Eye (tissue), 1 donor: Measurements from ENCODE around the gene OR6J1.
"Not testable (repeated sequence)": the region's sequence is repeated elsewhere in the genome, so short reads cannot be mapped to it uniquely, and the experiment has no call there.

Source experiments
- DNase-seq: peaks from one replicate; pipeline ENCODE4 v3.0.0-alpha.2; 2015

The OR6J1 gene

DNA sequence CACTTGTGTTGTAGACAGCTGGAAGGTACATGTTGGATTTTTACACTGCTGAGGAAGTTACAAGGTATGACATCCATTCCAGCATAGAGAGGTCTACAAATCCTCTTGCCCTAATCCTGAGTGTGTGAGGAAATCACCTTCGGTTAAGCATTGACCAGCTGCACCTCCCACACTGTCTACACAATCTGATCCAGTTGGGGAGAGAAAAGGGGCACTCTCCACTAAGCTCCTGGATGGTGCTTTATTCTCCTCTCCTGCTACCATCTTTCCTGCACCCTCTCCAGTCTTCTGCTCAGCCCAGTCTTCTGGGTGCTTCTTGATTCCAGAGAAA, at the start of gene OR6J1:
Gene OR6J1, minus strand, starts transcription at position 48 of the 331 bp plus-strand sequence. CDS start 9,541 bp downstream, outside the sequence.
- DNase-seq, result no peak

DNA sequence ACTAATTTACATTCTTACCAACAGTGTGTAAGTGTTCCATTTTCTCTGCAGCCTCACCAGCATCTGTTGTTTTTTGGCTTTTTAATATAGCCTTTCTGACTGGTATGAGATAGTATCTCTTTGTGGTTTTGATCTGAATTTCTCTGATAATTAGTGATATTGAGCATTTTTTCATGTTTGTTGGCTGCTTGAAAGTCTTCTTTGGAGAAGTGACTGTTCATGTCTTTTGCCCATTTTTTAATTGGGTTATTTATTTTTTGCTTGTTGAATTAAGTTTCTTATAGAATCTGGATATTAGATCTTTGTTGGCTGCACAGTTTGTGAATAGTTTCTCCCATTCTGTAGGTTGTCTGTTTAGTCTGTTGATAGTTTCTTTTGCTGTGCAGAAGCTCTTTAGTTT, 48.0 kb upstream of the OR6J1 start:
- no peak for DNase-seq

DNA sequence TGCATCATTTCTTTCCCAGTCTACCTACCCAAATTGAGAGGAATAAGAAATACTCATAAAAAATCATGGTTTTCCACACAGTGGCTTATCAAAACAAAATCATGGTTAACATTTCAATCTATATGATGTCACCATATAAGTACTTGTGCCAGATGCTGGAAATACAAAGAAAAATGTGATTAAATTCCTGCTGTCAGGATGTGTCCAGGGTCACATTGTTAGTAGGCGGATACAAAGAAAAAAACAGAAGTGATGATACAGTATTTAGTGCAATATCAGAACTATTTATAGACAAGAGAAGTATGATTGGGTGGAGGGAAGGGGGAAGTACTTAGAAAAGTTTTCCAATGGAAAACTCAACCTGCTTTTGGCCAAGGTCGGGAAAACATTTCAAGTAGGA, 47.0 kb upstream of the OR6J1 start:
- DNase-seq, result peak; percentile 6

DNA sequence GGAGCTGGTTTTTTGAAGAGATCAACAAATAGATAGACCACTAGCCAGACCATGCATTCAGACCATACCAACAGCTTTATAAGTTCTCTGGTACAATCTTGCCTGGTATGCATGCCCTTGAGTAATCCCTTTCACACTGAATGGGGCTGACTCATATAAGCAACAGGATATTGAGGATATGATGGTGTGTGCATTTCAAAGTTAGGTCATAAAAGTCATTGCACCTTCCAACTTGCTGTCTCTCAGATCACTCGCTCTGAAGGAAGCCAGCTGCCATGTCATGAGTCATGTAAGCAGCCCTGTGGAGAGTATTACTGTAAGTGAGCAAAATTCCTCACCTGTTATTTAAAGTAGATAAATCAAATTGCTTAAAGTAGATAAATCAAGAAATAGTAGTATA, 45.0 kb upstream of the OR6J1 start:
- DNase-seq, result peak; percentile 4

DNA sequence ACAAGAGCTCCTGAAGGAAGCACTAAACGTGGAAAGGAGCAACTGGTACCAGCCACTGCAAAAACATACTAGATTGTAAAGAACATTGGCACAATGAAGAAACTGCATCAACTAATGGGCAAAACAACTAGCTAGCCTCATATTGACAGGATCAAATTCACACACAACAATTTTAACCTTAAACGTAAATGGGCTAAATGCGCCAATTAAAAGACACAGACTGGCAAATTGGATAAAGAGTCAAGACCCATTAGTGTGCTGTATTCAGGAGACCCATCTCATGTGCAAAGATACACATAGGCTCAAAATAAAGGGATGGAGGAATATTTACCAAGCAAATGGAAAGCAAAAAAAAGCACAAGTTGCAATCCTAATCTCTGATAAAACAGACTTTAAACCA, 43.8 kb upstream of the OR6J1 start:
- not testable (repeated sequence) for DNase-seq

DNA sequence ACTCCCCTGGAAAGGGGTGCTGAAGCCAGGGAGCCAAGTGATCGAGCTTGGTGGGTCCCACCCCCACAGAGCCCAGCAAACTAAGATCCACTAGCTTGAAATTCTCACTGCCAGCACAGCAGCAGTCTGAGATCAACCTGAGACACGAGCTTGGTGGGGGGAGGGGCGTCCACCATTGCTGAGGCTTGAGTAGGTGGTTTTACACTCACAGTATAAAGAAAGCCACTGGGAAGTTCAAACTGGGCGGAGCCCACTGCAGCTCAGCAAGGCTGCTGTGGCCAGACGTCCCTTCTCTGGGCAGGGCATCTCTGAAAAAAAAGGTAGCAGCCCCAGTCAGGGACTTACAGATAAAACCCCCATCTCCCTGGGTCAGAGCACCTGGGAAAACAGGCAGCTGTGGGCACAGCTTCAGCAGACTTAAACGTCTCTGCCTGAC, 42.0 kb upstream of the OR6J1 start:
- DNase-seq, result not testable (repeated sequence)

DNA sequence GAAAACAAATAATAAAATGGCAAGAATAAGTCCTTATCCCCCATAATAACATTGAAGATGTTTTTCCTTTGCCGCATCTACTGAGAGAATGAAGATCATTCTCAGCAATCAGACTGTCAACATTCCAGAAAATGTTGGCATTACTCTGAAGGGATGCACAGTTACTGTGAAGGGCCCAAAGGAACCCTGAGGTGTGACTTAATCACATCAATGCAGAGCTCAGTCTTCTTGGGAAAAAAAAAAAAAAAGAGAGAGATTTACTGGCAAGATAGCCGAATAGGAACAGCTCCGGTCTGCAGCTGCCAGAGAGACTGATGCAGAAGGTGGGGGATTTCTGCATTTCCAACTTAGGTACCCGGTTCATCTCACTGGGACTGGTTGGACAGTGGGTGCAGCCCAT, 41.3 kb upstream of the OR6J1 start:
- DNase-seq, result no peak

DNA sequence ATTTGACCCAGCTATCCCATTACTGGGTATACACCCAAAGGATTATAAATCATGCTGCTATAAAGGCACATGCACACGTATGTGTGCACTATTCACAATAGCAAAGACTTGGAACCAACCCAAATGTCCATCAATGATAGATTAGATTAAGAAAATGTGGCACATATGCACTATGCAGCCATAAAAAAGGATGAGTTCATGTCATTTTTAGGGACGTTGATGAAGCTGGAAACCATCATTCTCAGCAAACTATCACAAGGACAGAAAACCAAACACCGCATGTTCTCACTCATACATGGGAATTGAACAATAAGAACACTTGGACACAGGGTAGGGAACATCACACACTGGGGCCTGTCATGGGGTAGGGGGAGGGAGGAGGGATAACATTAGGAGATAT, 39.3 kb upstream of the OR6J1 start:
- not testable (repeated sequence) for DNase-seq

DNA sequence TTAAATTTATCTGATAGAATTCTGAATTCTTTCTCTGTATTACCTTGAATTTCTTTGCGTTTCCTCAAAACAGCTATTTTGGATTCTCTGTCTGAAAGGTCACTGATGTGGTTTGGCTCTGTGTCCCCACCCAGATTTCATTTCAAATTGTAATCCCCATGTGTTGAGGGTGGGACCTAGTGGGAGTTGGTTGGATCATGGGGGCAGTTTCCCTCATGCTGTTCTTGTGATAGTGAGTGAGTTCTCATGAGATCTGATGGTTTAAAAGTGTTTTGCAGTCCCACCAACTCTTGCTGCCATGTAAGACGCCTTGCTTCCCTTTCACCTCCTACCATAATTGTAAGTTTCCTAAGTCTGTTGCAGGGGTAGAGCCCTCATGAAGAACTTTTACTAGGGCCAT, 34.1 kb upstream of the OR6J1 start:
- DNase-seq, result no peak

DNA sequence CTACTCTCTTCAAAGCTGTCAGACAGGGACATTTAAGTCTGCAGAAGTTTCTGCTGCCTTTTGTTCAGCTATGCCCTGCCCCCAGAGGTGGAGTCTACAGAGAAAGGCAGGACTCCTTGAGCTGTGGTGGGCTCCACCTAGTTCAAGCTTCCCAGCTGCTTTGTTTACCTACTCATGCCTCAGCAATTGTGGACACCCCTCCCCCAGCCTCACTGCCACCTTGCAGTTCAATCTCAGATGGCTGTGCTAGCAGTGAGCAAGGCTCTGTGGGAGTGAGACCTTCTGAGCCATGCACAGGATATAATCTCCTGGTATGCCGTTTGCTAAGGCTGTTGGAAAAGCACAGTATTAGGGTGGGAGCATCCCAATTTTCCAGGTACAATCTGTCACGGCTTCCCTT, 33.4 kb upstream of the OR6J1 start:
- not testable (repeated sequence) for DNase-seq

DNA sequence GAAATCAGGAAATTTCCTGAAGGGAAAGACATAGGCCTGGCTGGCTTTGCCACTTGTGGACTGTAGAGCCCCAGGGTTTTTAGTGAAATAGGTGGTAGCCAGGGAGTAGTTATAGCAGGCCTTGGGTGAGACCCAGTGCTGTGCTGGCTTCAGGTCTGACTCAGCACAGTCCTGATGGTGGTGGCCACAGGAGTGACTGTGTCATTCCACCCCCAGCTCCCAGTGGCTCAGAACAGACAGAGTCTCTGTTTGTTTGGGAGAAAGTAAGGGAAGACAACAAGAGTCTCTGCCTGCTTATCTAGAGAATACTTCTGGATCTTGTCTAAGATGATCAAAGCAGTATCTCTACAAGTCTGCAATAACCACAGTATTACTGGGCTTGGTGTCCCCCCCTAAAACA, 27.5 kb upstream of the OR6J1 start:
- DNase-seq, result no peak

DNA sequence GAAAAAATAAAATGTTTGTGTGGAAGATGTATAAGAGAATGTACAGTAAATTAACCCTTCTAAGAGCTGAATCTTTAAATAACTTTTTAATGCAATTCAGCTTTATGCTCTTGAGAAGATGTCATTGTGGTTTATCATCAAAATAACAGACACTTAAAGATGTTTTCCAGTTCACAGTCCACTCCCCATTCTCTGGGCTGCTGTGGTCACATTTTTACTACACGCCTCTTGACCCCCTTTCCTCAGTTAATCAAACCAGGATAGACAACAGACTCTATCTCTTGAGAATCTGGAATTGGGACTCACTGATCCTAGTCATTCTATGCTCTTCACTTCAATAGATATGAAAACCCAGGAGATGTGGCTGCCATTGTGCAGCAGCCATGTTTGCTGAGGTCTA, 24.7 kb upstream of the OR6J1 start:
- peak; percentile 51 for DNase-seq

DNA sequence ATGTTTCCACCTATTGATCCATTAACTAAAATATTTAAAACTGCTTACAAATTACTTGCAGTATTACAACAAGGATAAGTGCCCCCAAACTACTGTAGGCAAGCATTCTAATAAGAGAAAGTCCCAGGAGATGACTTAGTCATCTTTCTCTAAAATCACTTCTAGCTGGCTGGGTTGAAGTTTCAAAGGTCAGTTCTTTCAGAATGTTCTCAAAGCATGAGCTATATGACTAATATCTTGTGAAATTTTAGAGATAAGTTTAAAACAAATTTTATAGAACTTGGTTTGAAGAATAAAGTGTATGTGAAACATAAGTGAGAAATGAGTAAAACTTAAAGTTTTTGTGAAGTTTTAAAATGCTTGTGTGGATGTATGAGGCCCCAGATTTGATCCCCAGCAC, 24.3 kb upstream of the OR6J1 start:
- peak; percentile 48 for DNase-seq

DNA sequence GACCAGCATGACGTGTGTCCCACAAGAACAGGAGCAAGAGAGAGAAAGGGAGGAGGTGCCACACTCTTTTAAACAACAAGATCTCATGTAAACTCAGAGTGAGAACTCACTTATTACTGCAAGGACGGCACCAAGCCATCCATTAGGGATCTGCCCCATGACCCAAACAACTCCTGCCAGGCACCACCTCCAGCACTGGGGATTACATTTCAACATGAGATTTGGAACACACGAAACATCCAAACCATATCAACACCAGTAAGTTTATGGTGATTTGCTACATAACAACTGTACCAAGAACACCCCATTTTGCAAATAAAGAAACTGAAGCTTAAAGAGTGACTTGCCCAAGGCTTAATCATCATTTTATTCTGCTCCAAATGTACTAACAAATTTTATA, 23.7 kb upstream of the OR6J1 start:
- DNase-seq, result no peak

DNA sequence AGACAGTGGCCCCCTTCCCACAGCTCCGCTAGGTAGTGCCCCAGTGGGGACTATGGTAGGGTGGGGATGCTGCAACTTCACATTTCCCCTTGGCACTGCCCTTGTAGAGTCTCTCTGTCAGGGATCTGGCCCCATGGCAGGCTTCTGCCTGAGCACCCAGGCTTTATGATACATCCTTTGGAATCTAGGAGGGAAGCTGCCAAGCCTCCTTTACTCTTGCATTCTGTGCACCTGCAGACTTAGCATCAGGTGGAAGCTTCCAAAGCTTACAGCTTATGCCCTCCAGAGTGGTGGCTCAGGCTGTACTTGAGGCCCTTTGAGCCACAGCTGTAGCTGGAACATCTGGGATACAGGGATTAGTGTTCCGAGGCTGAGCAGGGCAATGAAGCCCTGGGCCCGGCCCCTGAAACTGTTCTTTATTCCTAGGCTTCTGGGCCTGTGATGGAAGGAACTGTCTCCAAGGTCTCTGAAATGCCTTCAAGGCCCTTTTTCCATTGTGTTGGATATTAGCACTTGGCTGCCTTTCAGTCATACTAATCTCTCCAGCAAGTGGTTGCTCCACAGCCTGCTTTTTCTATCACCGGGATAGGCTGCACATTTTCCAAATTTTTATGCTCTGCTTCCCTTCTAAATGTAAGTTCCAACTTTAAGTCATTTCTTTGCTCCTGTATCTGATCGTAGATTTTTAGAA, 22.2 kb upstream of the OR6J1 start:
- DNase-seq, result no peak

DNA sequence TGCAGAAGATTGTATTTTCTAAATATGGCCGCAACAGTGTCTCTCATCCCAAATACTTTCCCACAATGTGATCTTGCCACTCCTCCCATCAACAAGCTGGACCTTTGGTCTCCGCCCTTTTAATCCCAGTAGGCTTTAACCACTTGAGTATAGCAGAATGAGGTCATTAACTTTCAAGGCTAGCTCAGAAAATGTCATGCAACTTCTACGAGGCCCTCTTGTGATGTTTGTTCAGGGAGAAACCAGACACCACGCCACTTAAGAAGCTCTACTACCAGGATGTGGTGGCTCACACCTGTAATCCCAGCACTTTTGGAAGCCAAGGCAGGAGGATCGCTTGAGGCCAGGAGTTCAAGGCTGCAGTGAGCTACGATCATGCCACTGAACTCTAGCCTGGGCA, 20.1 kb upstream of the OR6J1 start:
- DNase-seq, result no peak

DNA sequence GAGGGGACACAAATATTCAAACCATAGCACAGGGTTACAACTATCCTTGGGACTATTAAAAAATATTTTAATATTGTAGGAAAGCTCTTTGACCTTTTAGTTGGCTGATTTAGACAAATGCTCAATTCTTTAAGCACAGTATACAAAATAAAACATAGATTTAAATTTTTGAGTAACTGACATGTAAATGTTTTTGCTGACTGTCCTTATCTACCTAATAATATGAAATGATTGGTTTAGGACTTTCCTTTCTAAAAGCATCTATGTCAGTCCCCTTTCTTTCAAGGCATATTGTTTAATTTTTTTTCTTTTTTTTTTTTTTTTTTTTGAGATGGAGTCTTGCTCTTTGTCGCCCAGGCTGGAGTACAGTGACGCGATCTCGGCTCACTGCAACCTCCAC, 16.5 kb upstream of the OR6J1 start:
- DNase-seq, result no peak

DNA sequence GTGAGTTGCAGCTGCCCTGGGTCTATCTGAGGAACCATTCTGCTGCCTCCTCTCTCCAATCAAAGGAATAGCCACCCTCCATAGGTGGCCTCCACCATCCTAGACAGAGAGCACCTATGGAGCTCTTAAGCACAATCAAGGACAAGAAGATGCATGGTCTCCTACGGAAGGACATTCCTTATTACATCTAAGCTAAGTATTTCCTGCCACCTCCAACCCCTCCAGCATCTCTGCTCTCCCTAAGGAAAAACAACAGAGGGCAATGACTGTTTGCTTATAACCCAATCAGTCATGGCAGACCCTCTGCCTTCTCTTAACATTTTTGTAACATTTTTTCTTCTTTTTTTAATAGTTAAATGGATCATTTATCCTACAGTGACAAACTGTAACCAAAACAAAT, 14.8 kb upstream of the OR6J1 start:
- DNase-seq, result no peak

DNA sequence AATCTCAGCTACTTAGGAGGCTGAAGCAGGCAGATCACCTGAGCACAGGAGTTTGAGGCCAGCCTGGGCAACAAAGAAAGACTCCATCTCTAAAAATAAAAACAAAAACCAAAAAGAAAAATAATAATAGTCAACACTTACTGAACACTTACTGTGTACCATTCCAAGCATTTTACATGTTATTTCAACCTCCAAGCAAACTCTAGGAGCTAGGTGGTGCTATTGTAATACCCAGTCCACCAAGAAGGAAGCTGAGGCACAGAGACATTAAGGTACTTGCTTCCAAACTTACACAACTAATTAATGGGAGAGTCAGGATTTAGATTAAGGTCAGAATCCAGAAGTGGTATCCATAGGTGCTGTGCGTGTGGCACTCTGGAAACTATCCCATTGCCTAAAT, 13.7 kb upstream of the OR6J1 start:
- DNase-seq, result no peak

DNA sequence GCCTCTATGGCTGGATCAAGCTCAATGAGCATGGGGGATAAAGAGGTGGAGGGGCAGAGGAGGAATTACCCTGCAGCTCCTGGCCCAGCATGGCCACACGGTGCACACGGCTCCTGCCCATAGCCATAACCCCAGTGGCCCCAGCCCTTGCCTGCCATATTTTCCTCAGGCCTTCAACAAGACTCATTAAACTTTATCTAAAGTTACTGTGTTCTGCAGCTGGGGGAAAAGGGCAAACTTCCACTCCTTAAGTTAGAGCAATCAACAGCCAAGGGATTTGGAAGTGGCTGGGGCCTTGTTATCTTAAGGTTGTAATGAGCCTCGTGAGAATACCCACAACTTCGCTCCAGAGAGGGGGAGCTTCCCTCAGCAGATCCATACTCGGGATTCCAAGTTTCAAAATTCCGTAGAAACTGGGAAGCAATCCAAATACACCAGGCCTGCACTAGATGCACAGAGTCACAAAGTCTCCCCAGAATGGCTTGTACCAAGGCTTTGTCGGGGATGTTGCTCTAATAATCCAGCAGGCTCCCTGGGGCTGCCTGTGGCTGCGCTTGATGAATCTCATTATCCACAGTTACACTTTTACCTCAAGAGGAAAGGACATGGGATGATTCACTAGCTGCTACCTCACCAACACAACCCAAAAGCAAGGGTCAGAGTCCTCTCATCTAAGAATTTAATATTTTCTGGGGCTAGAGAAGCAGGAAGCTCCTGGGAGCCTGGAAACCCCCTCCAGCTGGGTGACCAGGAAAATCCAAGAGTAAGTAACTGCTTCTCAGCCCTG, 13.0 kb upstream of the OR6J1 start:
- peak; percentile 24 for DNase-seq

DNA sequence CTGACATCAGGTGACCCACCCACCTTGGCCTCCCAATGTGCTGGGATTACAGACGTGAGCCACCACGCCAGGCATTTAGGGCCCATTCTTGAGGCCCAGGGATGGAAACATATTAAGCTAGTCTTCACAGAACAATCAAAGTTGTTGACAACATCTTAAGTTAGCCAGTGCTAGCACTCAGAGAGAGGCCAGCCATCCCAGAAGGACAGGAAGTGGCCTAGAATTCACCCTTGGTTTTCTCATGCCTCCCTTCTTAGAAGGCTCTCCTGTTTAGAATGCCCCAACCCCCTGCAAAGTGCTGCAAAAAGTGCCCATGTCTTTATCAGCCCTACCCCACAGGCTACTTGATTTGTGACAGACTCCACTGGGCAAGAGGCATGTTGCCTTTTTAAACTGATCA, 12.1 kb upstream of the OR6J1 start:
- no peak for DNase-seq

DNA sequence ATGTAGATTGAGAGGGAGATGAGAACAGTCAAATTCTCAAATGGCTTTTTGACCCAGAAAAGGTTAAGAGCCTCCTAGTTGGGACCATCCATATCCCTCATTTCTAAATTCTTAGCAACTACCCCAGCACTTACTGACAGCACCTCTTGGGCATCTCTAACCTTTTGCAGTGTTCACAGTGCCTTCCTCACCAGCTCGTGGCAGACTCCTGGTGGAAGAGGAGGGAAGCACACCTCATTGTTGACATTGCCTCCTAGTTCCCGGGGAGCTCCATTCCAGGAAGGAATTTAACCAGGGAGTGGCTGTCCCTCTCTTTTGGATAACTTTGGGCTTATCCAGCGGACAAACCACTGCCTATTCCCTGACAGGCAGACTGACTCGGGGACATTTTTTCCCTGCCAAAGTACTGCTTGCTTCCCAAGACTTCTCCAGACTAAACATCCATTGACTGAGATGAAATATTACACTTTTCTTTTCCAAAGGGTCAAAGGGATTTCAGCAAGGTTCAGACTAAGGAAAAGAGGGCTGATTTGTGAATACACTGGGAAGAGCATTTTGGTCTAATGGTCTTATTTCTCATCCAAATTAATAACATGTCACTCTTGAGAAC, 9.0 kb upstream of the OR6J1 start:
- DNase-seq, result peak; percentile 70

DNA sequence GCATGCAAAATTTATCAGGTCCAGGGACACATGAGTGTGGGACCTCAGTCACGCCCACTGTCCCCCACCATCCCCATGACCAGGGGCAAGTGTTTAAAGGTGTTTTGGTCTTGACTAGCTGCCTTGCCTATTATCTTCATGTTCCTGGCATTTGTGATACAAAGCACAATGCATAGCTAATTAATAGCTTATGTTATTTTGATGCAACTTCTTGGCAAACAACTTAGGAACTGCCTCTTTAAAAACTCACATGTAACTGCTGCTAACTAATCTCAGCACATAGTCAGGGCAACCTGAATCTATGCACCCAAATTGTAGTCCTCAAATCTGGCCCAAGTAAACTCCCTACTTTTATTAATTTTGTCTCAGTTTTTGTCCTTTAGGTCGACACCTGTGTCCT, 7.4 kb upstream of the OR6J1 start:
- no peak for DNase-seq

DNA sequence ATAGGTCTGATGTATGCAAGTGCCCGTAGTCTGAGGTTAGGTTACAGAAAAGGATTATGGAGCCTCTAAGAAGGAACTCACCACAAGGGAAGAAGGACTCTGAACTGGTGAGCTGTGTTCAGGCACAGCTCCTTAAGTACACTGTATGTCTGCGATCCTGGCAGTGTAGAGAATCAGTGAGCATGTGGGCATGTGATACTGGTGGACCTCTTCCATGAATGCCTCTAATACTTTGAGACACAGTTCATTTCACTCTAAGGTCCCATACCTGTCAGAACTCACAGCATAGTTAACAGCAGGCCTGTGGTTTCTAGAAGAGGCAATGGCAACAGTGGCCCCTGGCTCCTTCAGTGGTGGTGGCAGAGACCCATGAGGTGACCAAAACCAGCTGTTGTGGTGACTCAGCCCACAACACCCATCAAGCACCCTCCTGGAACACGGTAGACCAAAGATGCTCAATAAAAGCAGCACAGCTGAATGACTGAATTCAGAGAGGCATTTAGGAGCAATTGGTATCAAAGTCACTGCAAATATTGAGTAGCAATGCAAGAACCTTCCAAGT, 6.9 kb upstream of the OR6J1 start:
- DNase-seq, result no peak
